ENCODE measurements around the gene DYRK1A.
"Not testable (repeated sequence)": the region's sequence is repeated elsewhere in the genome, so short reads cannot be mapped to it uniquely, and the experiment has no call there.

Gene DYRK1A

DNA sequence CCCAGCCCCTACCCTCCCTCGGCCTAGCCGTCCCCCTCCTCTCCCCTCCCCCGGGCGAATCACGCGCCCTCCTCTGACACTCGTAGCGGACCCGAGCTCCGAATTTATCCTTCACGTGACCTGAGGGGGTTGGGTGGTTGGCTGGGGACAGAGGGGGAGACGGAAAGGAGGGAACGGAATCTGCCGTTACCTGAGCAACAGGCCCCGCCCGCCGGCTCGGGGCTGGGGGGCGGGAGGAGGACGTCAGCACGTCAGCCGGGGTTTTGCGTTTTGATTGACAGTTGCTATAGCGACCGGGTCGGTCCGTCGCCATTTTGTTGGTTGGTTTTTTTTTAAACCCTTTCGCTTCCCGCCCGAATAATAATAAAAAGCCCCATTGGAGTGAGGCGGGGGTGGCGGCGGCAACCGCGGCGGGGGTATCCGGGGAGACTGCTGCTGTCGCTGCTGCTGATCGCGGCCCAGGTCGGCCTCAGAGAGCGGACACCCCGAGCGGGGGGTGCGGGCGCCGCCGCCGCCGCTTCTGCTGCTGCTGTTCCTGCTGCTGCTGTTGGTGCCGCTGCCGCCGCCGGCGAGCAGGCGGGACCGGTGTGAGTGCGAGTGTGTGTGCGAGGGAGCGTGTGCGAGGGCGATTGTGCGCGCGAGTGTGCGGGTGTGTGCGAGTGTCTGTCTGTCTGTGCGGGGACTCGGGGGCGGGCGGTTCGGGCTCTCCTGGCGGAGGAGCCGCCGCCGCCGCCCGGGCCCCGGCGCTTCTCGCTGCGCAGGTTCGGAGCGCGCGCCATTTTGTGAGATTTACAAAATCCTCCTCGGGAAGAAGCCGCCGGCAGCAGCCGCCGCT is at the start of gene DYRK1A:
Gene DYRK1A (plus strand): TSS at position 292 of the 835 bp plus-strand sequence. CDS start 53,602 bp downstream, outside the sequence.
- peak; percentile 98 for DNase-seq (ENCODE audit: low spot score)

DNA sequence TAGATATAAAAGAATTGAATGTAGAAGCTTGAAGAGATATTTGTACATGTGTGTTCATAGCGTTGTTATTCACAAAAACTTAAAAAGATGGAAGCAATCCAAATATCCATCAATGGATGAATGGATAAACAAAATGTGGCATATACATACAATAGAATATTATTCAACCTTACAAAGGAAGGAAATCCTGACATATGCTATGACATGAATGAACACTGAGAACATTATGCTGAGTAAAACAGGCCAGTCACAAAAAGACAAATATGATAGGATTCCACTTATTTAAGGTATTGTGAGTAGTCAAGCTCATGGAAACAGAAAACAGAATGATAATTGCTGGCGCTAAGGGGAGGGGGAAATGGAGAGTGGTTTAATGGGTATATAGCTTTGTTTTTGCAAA is 47.0 kb upstream of the DYRK1A start:
- no peak for DNase-seq (ENCODE audit: low spot score)

DNA sequence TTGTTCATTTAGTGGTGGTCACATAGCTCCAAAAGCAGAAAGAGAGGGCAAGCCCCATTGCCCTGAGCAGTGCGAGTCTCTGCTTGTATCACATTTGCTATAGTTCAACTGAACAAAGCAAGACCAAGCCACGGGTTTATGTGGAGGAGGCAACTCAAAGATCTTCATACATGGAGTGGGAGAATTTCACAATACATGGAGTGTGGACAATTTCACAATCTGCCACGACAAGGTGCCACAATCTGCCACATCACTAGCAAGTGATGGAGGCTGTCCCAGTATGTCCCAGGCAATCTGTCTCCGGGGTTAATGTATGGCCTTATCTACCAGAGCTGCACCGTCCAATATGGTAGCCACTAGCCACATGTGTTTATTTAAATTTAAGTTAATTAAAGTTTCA is 44.5 kb upstream of the DYRK1A start:
- no peak for DNase-seq (ENCODE audit: low spot score)

DNA sequence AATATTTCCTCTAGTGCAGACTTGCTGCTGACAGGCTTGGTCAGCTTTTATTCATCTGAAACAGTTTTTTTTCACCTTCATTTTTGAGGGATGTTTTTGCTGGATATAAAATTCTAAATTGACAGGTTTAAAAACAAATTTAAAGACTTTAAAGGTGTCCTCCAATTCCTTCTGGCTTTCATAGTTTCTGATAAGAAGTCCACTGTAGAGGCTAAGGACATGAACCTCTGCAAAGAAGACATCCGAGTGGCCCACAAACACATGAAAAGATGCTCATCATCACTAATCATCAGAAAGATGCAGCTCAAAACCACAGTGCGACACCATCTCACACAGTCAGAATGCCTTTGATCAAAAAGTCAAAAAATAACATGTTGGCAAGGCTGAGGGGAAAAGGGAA is 42.0 kb upstream of the DYRK1A start:
- no peak for DNase-seq (ENCODE audit: low spot score)

DNA sequence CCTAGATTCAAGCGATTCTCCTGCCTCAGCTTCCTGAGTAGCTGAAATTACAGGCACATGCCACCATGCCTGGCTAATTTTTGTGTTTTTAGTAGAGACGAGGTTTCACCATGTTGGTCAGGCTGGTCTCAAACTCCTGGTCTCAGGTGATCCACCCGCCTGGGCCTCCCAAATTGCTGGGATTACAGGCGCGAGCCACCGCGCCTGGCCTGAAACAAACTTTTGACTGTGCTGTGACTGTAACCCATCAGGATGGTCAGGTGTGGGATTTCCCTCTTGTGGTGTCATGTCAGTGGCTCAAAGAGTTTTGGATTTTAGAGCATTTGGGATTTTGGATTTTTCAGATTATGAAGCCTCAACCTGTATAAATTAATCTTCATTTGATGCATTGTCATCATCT is 38.4 kb upstream of the DYRK1A start:
- DNase-seq (ENCODE audit: low spot score): not testable (repeated sequence)

DNA sequence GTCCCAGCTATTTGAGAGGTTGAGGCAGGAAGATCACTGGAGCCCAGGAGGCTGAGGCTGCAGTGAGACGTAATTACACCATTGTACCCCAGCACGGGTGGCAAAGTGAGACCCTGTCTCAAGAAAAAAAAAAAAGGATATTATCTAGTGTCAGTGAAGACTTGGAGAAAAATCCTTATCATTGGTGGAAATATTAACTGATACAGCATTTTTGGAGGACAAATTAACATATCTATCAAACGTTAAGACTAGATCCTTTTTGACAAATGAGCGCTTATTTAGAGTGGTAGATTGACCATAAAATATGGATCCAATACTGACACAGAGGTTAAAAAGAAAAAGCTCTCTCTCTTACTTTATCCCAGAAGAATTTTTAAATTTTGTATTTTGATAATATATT is 35.2 kb upstream of the DYRK1A start:
- DNase-seq (ENCODE audit: low spot score): no peak

DNA sequence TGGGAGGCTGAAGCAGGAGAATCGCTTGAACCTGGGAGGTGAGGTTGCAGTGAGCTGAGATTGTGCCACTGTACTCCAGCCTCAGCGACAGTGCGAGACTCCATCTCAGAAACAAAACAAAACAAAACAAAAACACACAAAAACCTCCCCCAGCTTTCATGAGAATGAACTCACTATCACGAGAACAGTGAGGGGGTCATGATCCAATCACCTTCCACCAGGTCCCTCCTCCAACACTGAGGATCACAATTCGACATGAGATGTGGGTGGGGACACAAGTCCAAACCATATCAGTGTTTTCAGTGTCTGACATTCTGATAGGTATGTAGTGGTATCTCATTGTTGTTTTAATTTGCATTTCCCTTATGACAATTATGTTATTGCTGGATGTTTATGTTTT is 31.5 kb upstream of the DYRK1A start:
- DNase-seq (ENCODE audit: low spot score): no peak

DNA sequence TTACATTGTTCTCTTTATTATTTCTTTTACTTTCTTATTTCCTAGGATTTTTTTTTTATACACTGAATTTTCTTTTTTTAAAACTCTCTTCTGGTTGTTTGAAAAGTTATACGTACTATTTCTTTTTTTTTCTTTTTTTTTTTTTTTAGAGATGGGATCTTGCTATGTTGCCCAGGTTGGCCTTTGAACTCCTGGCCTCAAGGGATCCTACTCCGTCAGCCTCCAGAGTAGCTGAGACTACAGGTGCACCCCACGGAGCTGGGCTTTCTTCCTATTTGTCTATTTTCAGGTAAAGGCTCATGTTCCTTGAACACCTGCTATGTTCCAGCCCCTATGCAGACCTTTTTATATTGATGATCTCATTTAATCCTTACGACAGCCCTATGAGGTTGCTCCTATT is 29.4 kb upstream of the DYRK1A start:
- no peak for DNase-seq (ENCODE audit: low spot score)

DNA sequence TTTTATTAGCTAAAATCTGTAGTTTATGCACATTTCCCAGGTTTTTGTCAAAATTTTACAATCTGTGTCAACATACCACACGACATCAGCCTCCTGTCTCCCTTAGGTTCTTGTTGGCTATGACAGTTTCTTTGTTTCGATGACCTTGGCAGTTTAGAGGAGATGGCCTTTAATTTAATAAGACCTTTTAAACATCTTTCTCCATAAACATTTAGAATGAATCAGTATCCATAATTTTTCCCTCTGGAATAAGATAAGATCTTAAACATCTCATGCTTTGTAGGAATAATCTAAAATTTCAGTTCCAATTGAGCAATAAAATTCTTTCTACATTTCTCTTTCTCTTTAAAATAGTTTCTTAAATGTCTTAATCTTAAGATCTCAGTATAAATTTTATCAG is 28.7 kb upstream of the DYRK1A start:
- no peak for DNase-seq (ENCODE audit: low spot score)

DNA sequence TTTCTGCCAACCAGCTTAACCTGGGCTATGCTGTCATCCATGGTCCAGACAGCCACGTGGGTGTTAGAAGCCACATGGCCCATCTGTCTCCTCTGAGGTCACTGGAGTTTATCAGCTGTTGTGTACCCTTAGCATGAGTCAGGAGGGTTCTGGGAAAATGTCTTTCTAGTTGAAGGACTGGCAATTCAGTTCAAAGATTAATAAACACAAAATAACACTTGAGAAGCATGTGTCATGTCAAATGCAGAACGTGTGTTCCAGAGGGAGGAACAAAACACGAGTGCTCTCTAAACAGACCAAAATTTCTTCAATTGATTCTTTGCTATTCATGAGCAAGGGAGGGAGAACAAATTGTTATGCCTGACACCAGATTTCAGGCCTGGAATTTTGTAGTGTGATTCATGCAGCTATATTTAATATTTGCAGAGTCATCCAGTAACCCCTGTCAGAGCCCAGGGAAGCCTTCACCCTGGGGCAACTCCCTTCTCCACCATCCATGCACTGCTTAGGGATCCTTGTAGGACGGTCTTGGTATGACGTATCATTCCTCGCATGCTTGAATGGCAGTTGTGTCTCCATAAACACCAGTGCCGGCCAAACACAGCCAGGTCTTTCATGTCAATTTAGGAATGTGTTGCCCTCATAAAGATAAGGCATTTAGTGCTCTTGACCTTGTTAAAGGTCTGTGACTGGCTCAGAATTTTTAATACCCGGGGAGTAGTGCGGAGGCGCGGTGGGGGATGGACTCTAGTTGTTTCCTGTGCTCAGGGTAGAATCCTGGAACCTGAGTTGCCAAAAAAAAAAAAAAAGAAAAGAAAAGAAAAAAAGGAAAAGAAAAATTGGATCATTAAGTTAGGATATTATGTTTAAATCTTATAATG is 27.7 kb upstream of the DYRK1A start:
- DNase-seq (ENCODE audit: low spot score): no peak

DNA sequence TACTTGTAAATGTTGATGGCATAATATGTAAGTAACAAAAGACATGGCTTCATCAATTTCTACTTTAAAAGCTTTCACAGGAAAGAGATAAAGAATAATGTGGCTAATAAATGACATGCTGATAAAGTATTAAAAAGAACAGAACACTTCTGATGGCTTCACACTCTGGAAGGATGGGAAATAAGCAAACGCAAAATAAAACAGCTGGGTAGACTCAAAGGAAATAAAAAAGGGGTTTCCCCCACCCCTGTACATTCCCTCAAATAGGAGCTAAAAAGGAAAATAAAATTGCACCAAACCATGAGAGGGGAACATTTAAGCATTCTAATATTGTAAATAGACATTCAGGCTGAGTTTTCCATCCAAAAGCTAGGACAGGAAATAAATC is 27.0 kb upstream of the DYRK1A start:
- no peak for DNase-seq (ENCODE audit: low spot score)

DNA sequence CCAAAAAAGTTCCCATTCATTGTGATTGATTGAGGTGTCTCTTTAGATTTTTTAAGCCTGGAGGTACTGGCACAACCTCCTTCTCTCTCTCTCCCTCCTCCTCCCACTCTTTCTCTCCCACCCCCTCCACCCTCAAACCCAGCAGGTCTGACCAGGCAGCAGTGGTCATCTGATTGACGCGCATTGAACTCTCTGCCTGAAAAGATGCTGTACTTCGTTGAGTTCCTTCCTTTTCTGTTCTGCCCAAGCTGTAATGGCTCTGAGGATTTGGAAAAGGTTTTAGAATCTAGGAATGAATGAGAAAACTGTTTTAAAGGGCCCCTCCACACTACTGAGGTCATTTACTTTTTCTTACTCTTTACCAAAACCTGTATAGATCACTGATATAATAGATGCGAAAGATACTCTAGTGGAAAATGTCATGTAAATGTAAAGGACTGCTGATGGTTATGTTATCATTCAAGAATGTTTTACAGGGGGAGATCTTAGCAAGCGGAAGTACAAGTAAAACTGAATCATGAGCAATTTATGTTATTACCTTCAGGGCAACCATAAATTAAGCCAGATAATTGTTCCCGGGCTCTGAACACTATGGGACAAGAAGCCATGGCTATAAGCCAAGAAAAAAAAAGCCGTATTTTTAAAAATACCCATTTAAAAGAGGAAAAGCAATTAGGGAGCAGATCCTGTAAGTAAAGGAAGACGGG is 25.2 kb upstream of the DYRK1A start:
- DNase-seq (ENCODE audit: low spot score): no peak

DNA sequence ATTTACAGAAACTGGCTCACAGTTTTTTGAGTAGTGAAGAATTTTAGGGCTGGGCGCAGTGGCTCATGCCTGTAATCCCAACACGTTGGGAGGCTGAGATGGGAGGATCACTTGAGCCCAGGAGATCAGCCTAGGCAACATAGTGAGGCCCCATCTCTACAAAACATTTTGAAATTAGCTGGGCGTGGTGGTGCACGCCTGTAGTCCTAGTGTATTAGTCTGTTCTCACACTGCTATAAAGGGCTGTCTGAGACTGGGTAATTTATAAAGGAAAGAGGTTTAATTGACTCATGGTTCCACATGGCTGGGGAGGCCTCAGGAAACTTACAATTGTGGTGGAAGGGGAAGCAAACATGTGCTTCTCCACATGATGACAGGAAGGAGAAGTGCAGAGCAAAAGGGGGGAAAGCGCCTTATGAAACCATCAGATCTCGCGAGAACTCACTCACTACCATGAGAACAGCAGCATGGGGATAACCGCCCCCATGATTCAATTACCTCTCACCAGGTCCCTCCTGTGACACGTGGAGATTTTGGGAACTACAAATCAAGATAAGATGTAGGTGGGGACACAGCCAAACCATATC is 24.4 kb upstream of the DYRK1A start:
- no peak for DNase-seq (ENCODE audit: low spot score)

DNA sequence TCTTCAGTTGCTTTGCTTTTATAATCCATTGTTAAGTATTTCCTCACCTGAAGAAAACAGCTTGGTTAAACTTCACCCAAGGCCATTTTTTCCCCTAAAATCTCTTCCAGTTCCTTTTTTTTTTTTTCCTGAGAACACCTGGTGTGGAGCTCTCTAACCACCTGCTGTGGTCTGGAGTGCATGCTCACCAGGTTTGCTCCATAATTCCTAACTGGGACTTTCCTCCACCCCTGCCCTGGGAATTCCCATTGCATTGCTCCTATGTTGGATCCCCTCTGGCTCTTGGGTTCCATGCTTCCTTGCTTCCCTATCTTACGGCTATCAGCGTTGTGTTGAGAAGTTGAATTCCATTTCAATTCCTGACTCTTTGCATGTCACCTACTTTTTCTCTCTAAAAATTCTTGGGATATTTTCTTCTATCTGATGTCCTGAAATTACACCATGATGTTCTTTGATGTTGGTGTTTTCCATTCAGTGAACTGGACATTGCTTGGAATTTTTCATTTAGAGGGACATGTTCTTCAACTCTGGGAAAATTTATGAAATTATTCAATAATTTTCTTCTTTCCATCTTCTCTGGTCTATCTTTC is 19.6 kb upstream of the DYRK1A start:
- DNase-seq (ENCODE audit: low spot score): no peak

DNA sequence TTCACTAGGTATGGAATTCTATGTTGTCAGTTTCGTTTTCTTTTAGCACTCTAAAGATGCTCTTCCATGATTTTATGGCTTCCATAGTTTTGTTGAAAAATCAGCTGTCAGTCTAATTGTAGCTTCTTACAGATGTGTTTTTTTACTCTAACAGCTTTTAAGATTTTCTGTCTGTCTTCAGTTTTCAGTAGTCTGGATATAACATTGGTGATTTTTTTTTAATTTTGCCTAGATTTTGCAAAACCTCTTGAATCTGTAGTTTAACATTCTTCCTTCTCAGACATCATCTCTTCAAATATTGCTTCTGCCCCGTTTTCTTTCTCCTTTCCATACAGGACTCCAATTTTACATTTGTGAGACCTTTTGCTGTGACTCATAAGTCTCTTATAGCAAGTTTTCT is 17.9 kb upstream of the DYRK1A start:
- DNase-seq (ENCODE audit: low spot score): no peak

DNA sequence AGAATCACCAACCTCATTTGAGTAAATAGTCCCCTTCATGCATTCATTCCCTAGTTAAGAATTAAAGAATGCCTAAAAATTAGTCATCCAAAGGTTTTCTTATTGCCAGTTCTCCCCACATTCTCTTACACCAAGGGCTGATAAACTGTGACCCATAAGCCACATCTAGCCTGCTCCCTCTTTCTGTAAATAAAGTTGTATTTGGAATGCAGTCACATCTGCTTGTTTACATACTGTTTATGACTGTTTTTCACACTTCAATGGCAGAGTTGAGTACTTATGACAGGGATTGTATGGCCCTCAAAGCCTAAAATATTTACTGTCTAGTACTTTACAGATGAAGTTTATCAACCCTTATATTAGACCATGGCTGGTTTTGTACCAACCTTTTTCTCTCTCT is 16.1 kb upstream of the DYRK1A start:
- no peak for DNase-seq (ENCODE audit: low spot score)

DNA sequence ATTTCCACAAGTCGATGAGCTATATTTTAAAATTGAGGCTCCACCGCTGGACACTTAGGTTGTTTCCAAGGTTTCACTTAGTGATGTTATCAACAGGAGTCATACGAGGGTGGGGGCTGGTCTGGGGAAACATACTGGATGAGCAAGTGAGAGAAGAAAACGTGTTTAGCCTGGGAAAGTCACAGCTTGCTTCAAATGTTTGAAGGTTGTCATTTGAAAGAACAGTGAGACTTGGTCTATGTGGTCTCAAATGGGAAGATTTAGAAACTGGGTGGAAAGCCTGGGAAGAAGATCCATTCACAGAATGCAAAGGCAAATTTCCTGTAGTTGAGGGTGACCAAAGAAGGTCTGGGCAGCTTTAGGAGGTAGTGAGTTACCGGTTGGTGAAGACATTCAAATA is 9.9 kb upstream of the DYRK1A start:
- DNase-seq (ENCODE audit: low spot score): no peak

DNA sequence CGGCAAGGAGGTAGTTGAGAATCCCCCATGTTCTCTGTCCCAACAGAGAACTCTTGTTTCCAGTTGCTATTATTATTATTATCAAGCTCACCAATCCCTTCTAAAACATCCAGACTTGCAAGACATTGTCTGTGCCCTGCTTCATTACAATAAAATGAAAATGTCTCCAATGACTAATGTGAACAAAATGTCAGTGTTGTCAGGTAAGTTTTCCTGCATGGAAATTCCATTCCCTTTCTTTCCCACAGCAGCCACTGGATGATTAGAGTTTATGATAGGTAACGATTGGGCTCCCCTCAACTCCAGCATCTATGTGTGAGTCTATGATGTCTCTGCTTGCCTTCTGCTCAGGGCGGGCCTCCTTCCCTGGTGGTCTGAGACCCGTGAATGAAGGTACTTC is 8.9 kb upstream of the DYRK1A start:
- no peak for DNase-seq (ENCODE audit: low spot score)

DNA sequence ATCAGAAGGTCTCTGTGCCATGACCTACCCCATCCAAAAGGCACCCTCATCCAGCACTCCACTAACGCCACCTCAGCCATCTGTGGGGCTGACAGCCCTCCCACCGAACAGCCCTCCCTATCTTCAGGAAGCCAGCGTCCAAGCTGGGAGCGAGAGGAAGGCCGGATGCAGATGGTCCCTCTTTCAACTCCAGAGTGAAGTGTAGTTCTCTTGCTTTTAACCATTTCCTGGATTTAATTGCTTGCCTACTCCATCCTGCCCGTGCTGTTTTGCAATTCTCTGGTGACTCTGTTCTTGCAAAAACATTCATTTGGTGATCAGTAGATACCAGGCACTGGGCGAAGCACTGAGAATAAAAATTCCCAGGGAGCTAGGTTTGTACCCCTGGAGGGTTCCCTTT is 8.2 kb upstream of the DYRK1A start:
- DNase-seq (ENCODE audit: low spot score): no peak

DNA sequence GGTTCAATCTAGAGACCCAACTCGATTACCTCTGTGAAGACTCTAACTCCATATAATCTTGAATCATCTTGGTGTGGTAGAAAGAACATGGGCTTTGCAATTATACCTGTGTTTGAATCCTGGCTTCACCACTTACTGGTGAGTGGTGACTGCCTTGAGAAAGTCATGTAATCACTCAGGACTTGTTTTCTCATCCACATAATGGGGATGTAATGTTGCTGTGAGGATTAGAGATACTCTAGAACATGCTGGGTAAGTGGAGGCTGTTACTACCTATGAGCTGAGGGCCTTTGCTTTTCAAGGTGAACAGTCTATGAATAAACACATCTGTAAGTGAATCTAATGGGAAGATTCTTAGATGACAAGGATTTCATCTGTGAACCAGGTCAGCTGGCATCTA is 2.6 kb upstream of the DYRK1A start:
- no peak for DNase-seq (ENCODE audit: low spot score)

DNA sequence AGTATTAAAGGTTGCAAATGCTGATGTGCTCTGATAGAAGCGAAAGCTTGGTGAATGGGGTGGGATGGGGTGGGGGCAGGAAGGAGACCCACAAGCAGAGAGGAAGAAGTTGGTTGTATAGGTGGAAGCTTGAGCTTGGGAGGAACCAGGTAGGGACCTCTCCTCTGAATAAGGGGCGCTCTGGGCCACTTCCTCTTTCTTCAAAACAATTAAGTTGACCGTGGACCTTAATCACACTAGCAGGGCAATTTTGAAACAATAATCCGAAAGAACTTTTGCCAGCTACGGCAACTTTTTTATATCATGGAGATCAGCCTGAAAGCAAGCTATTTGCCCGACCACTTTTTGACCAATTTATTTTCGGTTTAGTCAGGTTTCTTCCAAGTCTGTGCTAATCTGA is 1.9 kb upstream of the DYRK1A start:
- no peak for DNase-seq (ENCODE audit: low spot score)

All from ecto neural progenitor cell (in vitro differentiated cells).